ENCODE measurements around the gene CNPY4. TPM values are rescaled to one million over a fixed set of nuclear protein-coding genes. Genes with fewer than 3 reads are reported as not detected.
A peak's percentile ranks its signal among the peaks of the same experiment; 100 is the strongest.

Gene CNPY4
- total RNA-seq, 1 experiment from 2014 or later: 10.4 TPM

DNA sequence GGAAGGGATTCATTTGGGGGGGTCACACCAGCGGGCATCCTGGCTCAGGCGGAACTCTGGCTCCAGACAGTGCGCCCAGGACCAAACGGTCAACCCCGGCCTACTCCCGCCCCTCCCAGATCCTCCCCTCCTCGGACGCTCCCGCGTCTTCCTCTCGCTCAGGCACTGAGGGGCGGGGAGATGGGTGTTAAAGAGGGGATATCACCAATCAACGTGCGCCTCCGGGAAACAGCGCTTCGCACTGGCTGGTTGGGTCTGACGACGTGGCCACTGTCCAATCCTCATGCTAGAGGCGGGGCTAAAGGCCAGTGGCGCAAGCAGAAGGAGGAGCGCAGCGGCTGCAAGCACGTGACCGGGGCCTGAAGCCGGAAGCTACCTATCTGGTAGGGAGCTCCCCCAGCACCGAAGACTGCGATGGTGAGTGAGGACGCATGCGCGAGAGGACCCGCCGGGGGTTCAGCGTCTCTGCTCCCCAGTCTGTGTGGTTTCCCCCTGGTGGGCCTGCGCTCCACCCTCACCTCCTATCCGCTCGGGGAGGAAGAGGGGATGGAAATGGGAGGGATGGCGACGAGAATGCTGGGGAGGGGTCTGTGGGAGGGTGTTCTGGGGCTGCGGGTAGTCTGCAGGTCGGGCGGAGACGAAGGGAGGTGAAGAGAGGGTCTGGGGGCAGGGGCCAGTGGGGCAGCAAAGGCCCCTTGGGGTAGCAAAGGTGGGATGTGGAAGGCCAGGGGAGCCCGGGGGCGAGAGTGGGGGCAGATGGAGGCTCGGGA is 29.3 kb downstream of the CNPY4 start, which contains the start of gene LAMTOR4:
LAMTOR4 (plus strand) TSS at position 360 of the 770 bp plus-strand sequence; CDS start at position 415, 55 bp downstream.
- peak; percentile 100 for DNase-seq
- Histone ChIP-seq H2BK12ac (ENCODE audit: insufficient read length, low read depth, low read length) (no peak within 1 kb of the TSS), H3K79me1 (ENCODE audit: insufficient read depth, low read depth, low read length, poor library complexity, severe bottlenecking) (no peaks in the 10 kb centered on the region), H3K14ac (ENCODE audit: insufficient read depth, low read length) (peak within 1 kb of the TSS; percentile 60; the same call in 1 of the 2 replicates), H3K18ac (ENCODE audit: insufficient read length, low read depth, low read length) (peak within 1 kb of the TSS; percentile 73), H2BK20ac (ENCODE audit: low read depth, low read length, poor library complexity, severe bottlenecking) (no peak within 1 kb of the TSS), H2BK15ac (ENCODE audit: low read depth, low read length) (no peak within 1 kb of the TSS), H2AK5ac (ENCODE audit: insufficient read length, low read length) (no peak within 1 kb of the TSS), H4K91ac (ENCODE audit: insufficient read length, low read depth, low read length) (no peak within 1 kb of the TSS), H3T11ph (ENCODE audit: low read length) (no peak within 1 kb of the TSS), H2BK120ac (ENCODE audit: low read depth, low read length, poor library complexity, severe bottlenecking) (no peak within 1 kb of the TSS), H3K23me2 (ENCODE audit: insufficient read length, low read depth, low read length, poor library complexity, severe bottlenecking) (peaks cover 6% of the 10 kb centered on the region), H3K27me3 (ENCODE audit: insufficient read depth, low read length) (no peaks in the 10 kb centered on the region), H3K56ac (ENCODE audit: insufficient read length, low read depth, low read length) (no peak within 1 kb of the TSS), H2BK5ac (ENCODE audit: insufficient read length, low read length) (no peak within 1 kb of the TSS), H4K20me1 (ENCODE audit: control insufficient read depth, insufficient read depth, insufficient read length) (peaks cover 2% of the 10 kb centered on the region), H4K5ac (ENCODE audit: insufficient read length, low read depth, low read length) (no peak within 1 kb of the TSS), H3K27ac (ENCODE audit: insufficient read length, low read depth, low read length) (no peak within 1 kb of the TSS), H3K9ac (ENCODE audit: extremely low read depth, insufficient read length, low read length) (peak within 1 kb of the TSS; percentile 73), H3K23ac (ENCODE audit: insufficient read length, low read depth, low read length) (no peak within 1 kb of the TSS), H3K4me2 (ENCODE audit: insufficient read depth, insufficient read length, low read length) (peak within 1 kb of the TSS; percentile 60), H3K79me2 (ENCODE audit: insufficient read depth, low read length) (no peaks in the 10 kb centered on the region), H3K4ac (ENCODE audit: low read depth, low read length) (no peak within 1 kb of the TSS), H2AFZ (ENCODE audit: low read length) (no peak within 1 kb of the TSS), H3K9me3 (ENCODE audit: control insufficient read depth, low read depth, low read length) (no peaks in the 10 kb centered on the region), H4K8ac (replicated peaks; ENCODE audit: insufficient read length, low read depth, low read length) (no peak within 1 kb of the TSS), H3K4me1 (ENCODE audit: insufficient read depth, low read length) (no peaks in the 10 kb centered on the region)
- peaks cover 21 to 27% of the 10 kb centered on the region in 2 experiments for H3K4me1 Mint-ChIP-seq
- WGBS (ENCODE audit: extremely low coverage, insufficient read length, low lambda C conversion rate): no CpG with 5 or more reads among the region's 46 CpGs
- H3K9me3 Mint-ChIP-seq: no peaks in the 10 kb centered on the region
- peaks cover 2% of the 10 kb centered on the region; the same call in 1 of the 2 replicates for H3K27me3 Mint-ChIP-seq (ENCODE audit: low read depth)
- TF ChIP-seq, protein P1, sequence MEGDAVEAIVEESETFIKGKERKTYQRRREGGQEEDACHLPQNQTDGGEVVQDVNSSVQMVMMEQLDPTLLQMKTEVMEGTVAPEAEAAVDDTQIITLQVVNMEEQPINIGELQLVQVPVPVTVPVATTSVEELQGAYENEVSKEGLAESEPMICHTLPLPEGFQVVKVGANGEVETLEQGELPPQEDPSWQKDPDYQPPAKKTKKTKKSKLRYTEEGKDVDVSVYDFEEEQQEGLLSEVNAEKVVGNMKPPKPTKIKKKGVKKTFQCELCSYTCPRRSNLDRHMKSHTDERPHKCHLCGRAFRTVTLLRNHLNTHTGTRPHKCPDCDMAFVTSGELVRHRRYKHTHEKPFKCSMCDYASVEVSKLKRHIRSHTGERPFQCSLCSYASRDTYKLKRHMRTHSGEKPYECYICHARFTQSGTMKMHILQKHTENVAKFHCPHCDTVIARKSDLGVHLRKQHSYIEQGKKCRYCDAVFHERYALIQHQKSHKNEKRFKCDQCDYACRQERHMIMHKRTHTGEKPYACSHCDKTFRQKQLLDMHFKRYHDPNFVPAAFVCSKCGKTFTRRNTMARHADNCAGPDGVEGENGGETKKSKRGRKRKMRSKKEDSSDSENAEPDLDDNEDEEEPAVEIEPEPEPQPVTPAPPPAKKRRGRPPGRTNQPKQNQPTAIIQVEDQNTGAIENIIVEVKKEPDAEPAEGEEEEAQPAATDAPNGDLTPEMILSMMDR (conservative IDR thresholded peaks at IDR 0.05): peak; percentile 34; the same call in 2 of the 3 replicates
- peak within 1 kb of the TSS; percentile 98 for H3K4me3 Mint-ChIP-seq
- H3K36me3 Mint-ChIP-seq (ENCODE audit: insufficient read depth in 1 of 3, low read depth in 3 of 3): peaks cover 12 to 32% (median 30%) of the 10 kb centered on the region in 3 experiments
- H3K27ac Mint-ChIP-seq: peak within 1 kb of the TSS; percentile 95 to 97 (median 97)

Data from H9 (cell line).